K562 (cell line): ENCODE measurements around the gene SCN4A. TPM values are rescaled to one million over a fixed set of nuclear protein-coding genes. Genes with fewer than 3 reads are reported as not detected.
A peak's percentile ranks its signal among the peaks of the same experiment; 100 is the strongest.

Source experiments
- CBX3 ChIP-seq, 2 experiments: IDR thresholded peaks; 1 replicate in 1 of 2; 2 replicates in 1 of 2; pipeline ENCODE4 v1.6.1; 2012; ENCODE audit warnings: inconsistent platforms in 2 of 2, low read length in 2 of 2, borderline replicate concordance in 1 of 2, control low read depth in 1 of 2
- CHD4 ChIP-seq: fragments of 200-600 bp; sonication (generic); IDR thresholded peaks from 3 replicates; pipeline ENCODE4 v1.6.1; 2012; ENCODE audit warnings: low read depth, mild to moderate bottlenecking, mixed read lengths, low read length, inconsistent platforms; ENCODE audit not compliant: insufficient read depth, insufficient replicate concordance, poor library complexity, severe bottlenecking
- COPS2 ChIP-seq: fragments of 450-650 bp; conservative IDR thresholded peaks from 2 replicates; pipeline ENCODE4 v1.6.1; 2016; ENCODE audit warnings: mild to moderate bottlenecking, moderate library complexity
- CREM ChIP-seq: IDR thresholded peaks from 2 replicates; pipeline ENCODE4 v1.6.1; 2014; ENCODE audit warnings: antibody characterized with exemption, low read depth
- CTBP1 ChIP-seq: fragments of 450-650 bp; IDR thresholded peaks from 2 replicates; pipeline ENCODE4 v1.6.1; 2016; ENCODE audit warnings: borderline replicate concordance
- ELF1 ChIP-seq: fragments of 200-800 bp; sonication (Bioruptor generic); IDR thresholded peaks from 2 replicates; pipeline ENCODE4 v1.6.1; 2016; ENCODE audit warnings: missing genetic modification characterization, missing compliant biosample characterization
- ETV5 ChIP-seq: sonication (generic); formaldehyde crosslinking; IDR thresholded peaks from 2 replicates; pipeline ENCODE4 v1.4.0; 2020; ENCODE audit warnings: low read depth, mild to moderate bottlenecking, missing genetic modification reagents
- FOSL1 ChIP-seq: fragments of 200-800 bp; sonication (Bioruptor generic); conservative IDR thresholded peaks from 2 replicates; pipeline ENCODE4 v1.6.1; 2016; ENCODE audit warnings: missing genetic modification characterization, missing compliant biosample characterization
- FUS ChIP-seq: fragments of 200-400 bp; formaldehyde crosslinking; optimal IDR thresholded peaks from 2 replicates; pipeline ENCODE3; 2017; ENCODE audit warnings: low read depth, low read length
- HMG20B ChIP-seq: fragments of 250-450 bp; sonication (Bioruptor Pico); IDR thresholded peaks from 2 replicates; pipeline ENCODE4 v1.5.0; 2021; ENCODE audit warnings: mild to moderate bottlenecking
- MYC ChIP-seq, 2 experiments: fragments of 250-450 bp in 1 of 2; sonication (Bioruptor Pico) in 1 of 2; IDR thresholded peaks; 2 replicates each; pipeline versions ENCODE4 v1.5.1 to v1.6.1; 2012 to 2021; ENCODE audit warnings: low read depth in 2 of 2, borderline replicate concordance in 1 of 2, improper control_type of control experiment in 1 of 2, low read length in 1 of 2, mild to moderate bottlenecking in 1 of 2, moderate library complexity in 1 of 2
- PHF8 ChIP-seq: fragments of 200-600 bp; sonication (generic); IDR thresholded peaks from 2 replicates; pipeline ENCODE4 v1.6.1; 2012; ENCODE audit warnings: mixed run types, mild to moderate bottlenecking, inconsistent platforms, low read length, moderate library complexity, borderline replicate concordance
- SAFB ChIP-seq: fragments of 200-400 bp; formaldehyde crosslinking; IDR thresholded peaks from 2 replicates; pipeline ENCODE4 v1.6.1; 2017; ENCODE audit warnings: low read depth, low read length, borderline replicate concordance
- SAP30 ChIP-seq: fragments of 200-600 bp; sonication (generic); IDR thresholded peaks from 2 replicates; pipeline ENCODE4 v1.6.1; 2012; ENCODE audit warnings: borderline replicate concordance, low read depth, mild to moderate bottlenecking, moderate library complexity, low read length, control low read depth, inconsistent platforms; ENCODE audit not compliant: insufficient read depth, poor library complexity, severe bottlenecking
- SOX6 ChIP-seq: fragments of 450-650 bp; IDR thresholded peaks from 2 replicates; pipeline ENCODE4 v1.6.1; 2014; ENCODE audit warnings: mild to moderate bottlenecking
- STAT5A ChIP-seq: IDR thresholded peaks from 2 replicates; pipeline ENCODE4 v1.6.1; 2012; ENCODE audit warnings: low read length, inconsistent platforms, borderline replicate concordance
- ZFPM2 ChIP-seq: fragments of 250-450 bp; sonication (Bioruptor Pico); IDR thresholded peaks from 2 replicates; pipeline ENCODE4 v1.5.1; 2022; ENCODE audit warnings: mild to moderate bottlenecking
- ZNF318 ChIP-seq, 2 experiments: fragments of 450-650 bp; IDR thresholded peaks; 2 replicates each; pipeline ENCODE4 v1.6.1; 2016; ENCODE audit warnings: mild to moderate bottlenecking in 2 of 2, borderline replicate concordance in 1 of 2, low read depth in 1 of 2, moderate library complexity in 1 of 2
- polyA plus RNA-seq, 8 experiments: library from polyadenylated mRNA; depleted of rRNA in 4 of 8; stranded (reverse) in 5 of 8; unstranded in 3 of 8; fragments of >200 nt; fragmentation: Nextera tagmentation in 2 of 8; fragmentation: Illumina TruSeq in 1 of 8; extraction: Ambion mirVana in 2 of 8; extraction: Trizol in 1 of 8; gene quantifications; 2 replicates each; pipeline versions ENCODE4 v1.2.1 to v1.2.3, GENCODE V29; 2011 to 2014; ENCODE audit warnings: inconsistent platforms in 1 of 8, missing spikeins in 1 of 8
- total RNA-seq, 7 experiments: library from RNA; depleted of rRNA in 6 of 7; stranded (reverse); fragments of >200 nt in 6 of 7; fragmentation: Illumina TruSeq in 2 of 7; extraction: Trizol in 2 of 7; gene quantifications; 2 replicates each; pipeline versions ENCODE4 v1.2.1 to v1.2.3, GENCODE V29; 2011 to 2021; ENCODE audit warnings: low replicate concordance in 1 of 7

The SCN4A gene
- total and polyA plus RNA-seq, 9 of the 15 experiments (the other 6 are each of a cell fraction or from before 2014, with no cell fraction given): 0.29 to 2.6 (median 1.4) TPM

- TF ChIP-seq ZNF318 (IDR thresholded peaks at IDR 0.05; ENCODE audit: borderline replicate concordance in 1 of 2, low read depth in 1 of 2) (peak in 1 of 2 experiments; percentile 79; a peak in 2 of 4 replicates), ELF1 (tag) (no peak), HMG20B (no peak), ZFPM2 (no peak), ETV5 (CRISPR knock-in tag) (0 out of 2 replicates have a peak, but pooled peaks have one; percentile 23), SOX6 (0 out of 2 replicates have a peak, but pooled peaks have one; percentile 19), CTBP1 (0 out of 2 replicates have a peak, but pooled peaks have one; percentile 21), CBX3 (IDR thresholded peaks at IDR 0.05; ENCODE audit: borderline replicate concordance in 1 of 2, low read length in 2 of 2) (no peak), CHD4 (no peak), STAT5A (no peak), SAFB (no peak), FUS (no peak), CREM (peak; percentile 65), COPS2 (no peak), FOSL1 (tag) (peak; percentile 99), PHF8 (no peak), SAP30 (no peak), MYC (IDR thresholded peaks at IDR 0.05; ENCODE audit: low read depth, low read length) (peak; percentile 20; the same call in 1 of the 2 replicates), MYC (CRISPR knock-in tag; IDR thresholded peaks at IDR 0.05; ENCODE audit: borderline replicate concordance, low read depth) (no peak)
These were observed 12.1 kb upstream of the SCN4A start (continued) for GRCh38 chr17:63984651-63985386.
